G401.6 (cell line): ENCODE results near the gene MAP2K1.
"Not testable (repeated sequence)": the region's sequence is repeated elsewhere in the genome, so short reads cannot be mapped to it uniquely, and the experiment has no call there.

ENCODE experiments used
- FAIRE-seq: peaks from 2 replicates; lab custom pipeline; 2012; peaks lifted over from hg19 to GRCh38; lab: Jason Lieb, UNC

MAP2K1 gene

GRCh38 chr15:66425837-66426236 is 39.1 kb downstream of the MAP2K1 start:
- no peak for FAIRE-seq

GRCh38 chr15:66429117-66429516 is 42.4 kb downstream of the MAP2K1 start:
- no peak for FAIRE-seq

- FAIRE-seq: no peak
Observed at GRCh38 chr15:66429546-66429945, 42.8 kb downstream of the MAP2K1 start.

- FAIRE-seq: no peak
Observed at GRCh38 chr15:66430627-66431255, 44.0 kb downstream of the MAP2K1 start.

- no peak for FAIRE-seq
Observed at GRCh38 chr15:66433726-66434125, 47.0 kb downstream of the MAP2K1 start.

GRCh38 chr15:66440501-66440900 is 53.8 kb downstream of the MAP2K1 start:
- FAIRE-seq: no peak

GRCh38 chr15:66452420-66452819 is 65.7 kb downstream of the MAP2K1 start:
- no peak for FAIRE-seq

- no peak for FAIRE-seq
Observed at GRCh38 chr15:66452971-66453580, 66.4 kb downstream of the MAP2K1 start.

- FAIRE-seq: no peak
Observed at GRCh38 chr15:66454143-66454542, 67.4 kb downstream of the MAP2K1 start.

- FAIRE-seq: no peak
Observed at GRCh38 chr15:66456211-66456610, 69.5 kb downstream of the MAP2K1 start.

GRCh38 chr15:66459818-66460615 is 73.3 kb downstream of the MAP2K1 start:
- FAIRE-seq: no peak

GRCh38 chr15:66461294-66461693 is 74.6 kb downstream of the MAP2K1 start:
- FAIRE-seq: not testable (repeated sequence)

GRCh38 chr15:66461917-66462316 is 75.2 kb downstream of the MAP2K1 start:
- no peak for FAIRE-seq

GRCh38 chr15:66462627-66463026 is 75.9 kb downstream of the MAP2K1 start:
- no peak for FAIRE-seq

GRCh38 chr15:66465294-66465693 is 78.6 kb downstream of the MAP2K1 start:
- not testable (repeated sequence) for FAIRE-seq

GRCh38 chr15:66467162-66468040 is 80.7 kb downstream of the MAP2K1 start:
- FAIRE-seq: not testable (repeated sequence)

GRCh38 chr15:66470825-66471224 is 84.1 kb downstream of the MAP2K1 start:
- FAIRE-seq: not testable (repeated sequence)

GRCh38 chr15:66472176-66472999 is 85.7 kb downstream of the MAP2K1 start:
- FAIRE-seq: no peak

GRCh38 chr15:66474135-66474534 is 87.4 kb downstream of the MAP2K1 start:
- FAIRE-seq: no peak

GRCh38 chr15:66474963-66475362 is 88.3 kb downstream of the MAP2K1 start:
- no peak for FAIRE-seq

- FAIRE-seq: no peak
Observed at GRCh38 chr15:66476535-66476934, 89.8 kb downstream of the MAP2K1 start.
